OCI-LY3 (cell line): ENCODE measurements around the gene STK33.

Experiments used
- CTCF ChIP-seq: fragments of 200-600, 300-600 bp; sonication (generic); IDR thresholded peaks from 2 replicates; pipeline ENCODE4 v1.5.1; 2014; ENCODE audit warnings: antibody characterized with exemption, low read length, low read depth
- EZH2phosphoT487 ChIP-seq: fragments of 200-600 bp; shearing (Covaris generic); IDR thresholded peaks from 2 replicates; pipeline ENCODE4 v1.6.1; 2018; ENCODE audit warnings: antibody characterized with exemption, mixed run types, low read depth

GRCh38 chr11:8392886-8393285, 201.1 kb downstream of the STK33 start:
- TF ChIP-seq CTCF: no peak
- TF ChIP-seq EZH2phosphoT487: no peak
